Measurements from ENCODE around the gene IL34.

- no peak for TF ChIP-seq POLR2A (IDR thresholded peaks at IDR 0.05; ENCODE audit: low read length)
- TF ChIP-seq GATA1 (IDR thresholded peaks at IDR 0.05; ENCODE audit: low read depth, low read length): no peak
These were observed at the start of gene IL34 for GRCh38 chr16:70646260-70647241.

Data from erythroblast (primary cell).